GM19397 (cell line): ENCODE measurements around the gene CNTNAP3B.
"Not testable (repeated sequence)": the region's sequence is repeated elsewhere in the genome, so short reads cannot be mapped to it uniquely, and the experiment has no call there.

Experiments used
- ATAC-seq: cut with Tn5 transposase; IDR thresholded peaks from one replicate; pipeline ENCODE4 v1.9.1; 2021; ENCODE audit warnings: mild to moderate bottlenecking, moderate library complexity; ENCODE audit not compliant: unreplicated experiment

The CNTNAP3B gene

GRCh38 chr9:42129073-42129729 lies at the start of gene CNTNAP3B:
TSS of gene CNTNAP3B (minus strand) at chr9:42129426. CDS start at chr9:42129094, 332 bp downstream.
- ATAC-seq = not testable (repeated sequence)

- ATAC-seq = not testable (repeated sequence)
Measured at GRCh38 chr9:42160299-42160698, 31.1 kb upstream of the CNTNAP3B start.

GRCh38 chr9:42127056-42127841 lies 2.0 kb downstream of the CNTNAP3B start:
- not testable (repeated sequence) for ATAC-seq

- ATAC-seq = not testable (repeated sequence)
Measured at GRCh38 chr9:42121007-42121406, 8.2 kb downstream of the CNTNAP3B start.

- ATAC-seq = not testable (repeated sequence)
Measured at GRCh38 chr9:42095929-42096328, 33.3 kb downstream of the CNTNAP3B start.

- ATAC-seq = not testable (repeated sequence)
Measured at GRCh38 chr9:42084559-42084952, 44.7 kb downstream of the CNTNAP3B start.

GRCh38 chr9:42083877-42084558 lies 45.2 kb downstream of the CNTNAP3B start:
- not testable (repeated sequence) for ATAC-seq

GRCh38 chr9:42080376-42080775 lies 48.9 kb downstream of the CNTNAP3B start:
- not testable (repeated sequence) for ATAC-seq

GRCh38 chr9:42074868-42075267 lies 54.4 kb downstream of the CNTNAP3B start:
- ATAC-seq = not testable (repeated sequence)

- not testable (repeated sequence) for ATAC-seq
Measured at GRCh38 chr9:42071026-42071425, 58.2 kb downstream of the CNTNAP3B start.

- ATAC-seq = not testable (repeated sequence)
Measured at GRCh38 chr9:42070035-42070799, 59.0 kb downstream of the CNTNAP3B start.

- ATAC-seq = not testable (repeated sequence)
Measured at GRCh38 chr9:42053874-42054273, 75.4 kb downstream of the CNTNAP3B start.

GRCh38 chr9:42050701-42051100 lies 78.5 kb downstream of the CNTNAP3B start:
- ATAC-seq = not testable (repeated sequence)

- ATAC-seq = not testable (repeated sequence)
Measured at GRCh38 chr9:42044422-42045010, 84.7 kb downstream of the CNTNAP3B start.

GRCh38 chr9:42033541-42033940 lies 95.7 kb downstream of the CNTNAP3B start:
- ATAC-seq = not testable (repeated sequence)

- not testable (repeated sequence) for ATAC-seq
Measured at GRCh38 chr9:42020639-42021038, 108.6 kb downstream of the CNTNAP3B start.

- ATAC-seq = not testable (repeated sequence)
Measured at GRCh38 chr9:42018220-42018922, 110.9 kb downstream of the CNTNAP3B start.

GRCh38 chr9:42014317-42014716 lies 114.9 kb downstream of the CNTNAP3B start:
- ATAC-seq = not testable (repeated sequence)

- ATAC-seq = not testable (repeated sequence)
Measured at GRCh38 chr9:41991607-41992006, 137.6 kb downstream of the CNTNAP3B start.

- not testable (repeated sequence) for ATAC-seq
Measured at GRCh38 chr9:41980271-41980670, 149.0 kb downstream of the CNTNAP3B start.
